Measurements from ENCODE around the gene MAGI1.

DNA sequence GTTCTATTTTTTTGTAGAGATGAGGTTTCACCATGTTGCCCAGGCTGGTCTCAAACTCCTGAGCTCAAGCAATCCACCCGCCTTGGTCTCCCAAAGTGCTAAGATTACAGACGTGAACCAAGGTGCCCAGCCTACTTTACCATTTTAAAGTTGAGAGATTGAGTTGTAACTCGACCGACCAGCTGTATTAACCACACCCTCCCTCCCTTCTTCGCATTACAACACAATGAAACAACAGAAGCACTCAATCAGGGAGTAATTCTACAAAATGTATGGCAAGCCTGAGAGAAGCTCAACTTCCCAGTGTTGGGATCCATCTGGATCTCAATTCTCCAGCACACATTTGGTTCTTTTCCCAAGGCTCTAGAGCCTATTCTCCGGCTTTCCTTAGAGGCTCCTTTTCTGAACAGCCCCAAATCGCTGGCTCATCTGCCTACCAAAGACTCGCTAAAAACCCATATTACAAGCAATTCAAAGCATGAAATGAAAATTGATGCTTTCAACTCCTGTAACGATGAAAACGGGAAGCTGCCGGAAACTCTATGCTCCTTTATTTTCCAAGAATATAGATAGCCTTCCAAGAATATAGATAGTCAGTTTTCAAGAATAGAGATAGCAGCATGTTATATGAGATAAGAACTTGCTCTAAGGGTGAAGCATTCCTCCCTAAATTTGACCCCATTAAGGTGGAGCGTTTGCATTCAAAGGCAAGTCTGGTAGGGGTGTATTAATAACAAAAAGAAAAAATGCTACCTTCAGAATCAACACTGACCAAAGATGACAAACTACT, 450.9 kb downstream of the MAGI1 start:
- TF ChIP-seq, protein P1, sequence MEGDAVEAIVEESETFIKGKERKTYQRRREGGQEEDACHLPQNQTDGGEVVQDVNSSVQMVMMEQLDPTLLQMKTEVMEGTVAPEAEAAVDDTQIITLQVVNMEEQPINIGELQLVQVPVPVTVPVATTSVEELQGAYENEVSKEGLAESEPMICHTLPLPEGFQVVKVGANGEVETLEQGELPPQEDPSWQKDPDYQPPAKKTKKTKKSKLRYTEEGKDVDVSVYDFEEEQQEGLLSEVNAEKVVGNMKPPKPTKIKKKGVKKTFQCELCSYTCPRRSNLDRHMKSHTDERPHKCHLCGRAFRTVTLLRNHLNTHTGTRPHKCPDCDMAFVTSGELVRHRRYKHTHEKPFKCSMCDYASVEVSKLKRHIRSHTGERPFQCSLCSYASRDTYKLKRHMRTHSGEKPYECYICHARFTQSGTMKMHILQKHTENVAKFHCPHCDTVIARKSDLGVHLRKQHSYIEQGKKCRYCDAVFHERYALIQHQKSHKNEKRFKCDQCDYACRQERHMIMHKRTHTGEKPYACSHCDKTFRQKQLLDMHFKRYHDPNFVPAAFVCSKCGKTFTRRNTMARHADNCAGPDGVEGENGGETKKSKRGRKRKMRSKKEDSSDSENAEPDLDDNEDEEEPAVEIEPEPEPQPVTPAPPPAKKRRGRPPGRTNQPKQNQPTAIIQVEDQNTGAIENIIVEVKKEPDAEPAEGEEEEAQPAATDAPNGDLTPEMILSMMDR (IDR thresholded peaks at IDR 0.05) = no peak
- TF ChIP-seq POLR2A (IDR thresholded peaks at IDR 0.05) = no peak

Data from vagina (tissue), 2 donors.